Measurements from ENCODE around the gene STK32C.

STK32C gene

DNA sequence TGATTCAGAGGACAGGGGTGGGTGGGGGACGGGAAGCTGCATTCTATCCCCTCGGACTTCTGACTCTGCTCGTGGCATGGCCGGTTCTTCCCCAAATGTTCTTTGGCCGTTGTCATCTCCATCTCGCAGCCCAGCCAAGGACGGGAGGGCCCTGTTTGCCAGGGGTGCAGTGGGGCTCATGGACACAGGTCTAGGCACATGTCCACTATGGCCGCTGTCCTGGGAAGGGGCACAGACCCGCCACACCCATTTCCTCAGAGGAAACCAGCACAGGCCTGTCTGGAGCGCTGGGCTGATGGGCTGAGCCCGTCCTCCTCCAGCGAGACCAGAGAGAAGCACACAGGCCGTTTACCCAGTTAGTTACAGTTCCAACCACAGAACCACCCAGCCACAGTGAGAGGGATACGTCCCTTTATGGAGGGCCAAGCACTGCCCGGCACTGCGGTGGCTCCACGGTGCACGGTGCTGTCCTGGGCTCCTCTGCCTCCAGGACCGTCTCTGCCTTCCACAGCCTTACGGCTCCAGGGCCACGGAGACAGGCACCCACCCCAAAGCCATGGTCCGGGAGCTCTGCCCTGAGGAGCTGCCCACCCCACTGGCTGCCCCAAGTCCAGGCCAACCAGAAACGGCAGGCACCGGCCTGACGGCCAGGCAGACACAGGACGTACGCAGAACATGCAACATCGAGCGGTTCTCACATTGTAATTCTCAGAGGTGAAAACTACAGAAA, 100.8 kb downstream of the STK32C start:
- no peak for DNase-seq

DNA sequence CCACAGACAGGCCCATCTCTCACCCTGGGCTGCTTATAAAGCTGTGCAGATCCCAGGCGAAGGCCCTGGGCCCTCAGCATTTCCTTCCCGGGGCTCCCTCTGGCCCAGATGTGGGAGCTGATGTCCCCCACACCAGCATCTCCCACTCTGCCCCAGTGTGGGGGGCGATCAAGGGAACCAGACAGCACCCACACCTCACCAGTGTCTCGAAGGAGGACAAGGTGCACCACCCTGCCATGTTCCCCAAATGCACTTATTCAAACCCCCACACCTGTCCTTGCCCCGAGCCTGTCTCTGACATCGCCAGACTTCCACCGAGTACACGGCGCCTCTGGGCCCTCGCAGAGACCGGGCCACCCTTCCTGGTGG, 101.4 kb downstream of the STK32C start:
- DNase-seq = no peak

DNA sequence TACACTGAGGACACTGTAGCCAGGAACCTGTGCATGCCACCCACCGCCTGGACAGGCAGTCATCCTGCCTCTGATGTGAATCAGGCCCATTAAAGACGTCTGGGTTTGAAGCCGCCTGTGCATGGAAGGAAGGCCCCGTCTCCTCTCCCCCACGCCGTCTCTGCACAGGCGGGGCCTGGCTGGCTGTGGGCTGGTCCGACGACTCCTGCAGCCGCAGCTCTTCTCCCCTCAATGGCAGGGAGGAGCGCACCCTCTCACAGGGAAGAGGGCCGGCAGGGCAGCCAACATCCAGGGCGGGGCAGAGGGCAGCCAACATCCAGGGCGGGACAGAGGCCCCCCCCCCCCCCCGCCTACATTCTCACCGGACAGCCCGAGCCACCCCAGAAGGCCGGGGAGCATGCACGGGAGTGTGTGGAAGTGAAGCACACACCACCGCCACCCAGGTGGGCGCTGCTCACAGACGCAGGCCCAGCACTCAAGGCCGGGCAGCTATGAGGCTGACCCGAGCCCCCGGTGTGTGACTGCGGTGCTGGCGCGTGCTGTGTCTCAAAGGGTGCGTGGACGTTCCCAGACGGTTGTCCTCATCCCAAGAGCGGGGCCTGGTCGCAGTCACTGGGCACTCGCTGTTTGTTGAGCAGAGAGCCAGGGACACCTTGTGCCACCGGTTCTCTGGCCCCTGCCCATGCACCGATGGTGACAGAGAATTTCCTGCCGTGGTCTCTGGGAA, 101.9 kb downstream of the STK32C start:
- DNase-seq = no peak

DNA sequence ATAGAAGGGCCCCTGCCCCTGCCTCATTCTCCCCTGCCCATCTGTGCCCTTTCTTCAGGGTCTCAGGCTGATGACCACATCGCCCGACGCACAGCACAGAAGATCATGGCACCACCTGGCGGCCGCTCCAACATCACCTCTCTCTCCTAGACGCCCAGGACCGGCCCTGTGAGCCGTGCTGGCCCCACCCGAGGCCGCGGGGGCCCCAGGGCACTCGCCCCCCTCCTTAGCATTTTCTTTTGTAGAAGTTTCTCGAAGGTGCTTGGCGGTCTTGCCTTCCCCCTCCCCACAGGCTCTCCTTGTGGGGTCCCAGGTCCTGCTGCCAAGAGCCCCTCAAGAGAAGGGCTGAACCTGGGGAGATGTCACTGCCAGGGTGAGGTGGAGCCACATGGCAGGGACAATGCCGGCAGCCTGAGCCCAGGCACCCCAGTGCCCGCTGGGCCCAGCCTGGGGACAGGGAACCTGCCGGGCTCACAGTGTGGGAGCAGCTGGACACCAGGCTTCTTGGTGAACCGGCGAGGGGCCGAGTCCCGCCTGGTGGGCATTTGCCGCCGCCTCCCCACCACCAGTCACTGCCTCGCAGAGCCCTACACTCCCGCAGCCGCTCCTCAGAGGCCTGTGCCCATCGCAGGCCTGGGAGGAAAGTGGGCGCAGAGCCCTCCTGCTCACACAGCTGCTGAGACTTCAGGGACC, 102.8 kb downstream of the STK32C start:
- no peak for DNase-seq

DNA sequence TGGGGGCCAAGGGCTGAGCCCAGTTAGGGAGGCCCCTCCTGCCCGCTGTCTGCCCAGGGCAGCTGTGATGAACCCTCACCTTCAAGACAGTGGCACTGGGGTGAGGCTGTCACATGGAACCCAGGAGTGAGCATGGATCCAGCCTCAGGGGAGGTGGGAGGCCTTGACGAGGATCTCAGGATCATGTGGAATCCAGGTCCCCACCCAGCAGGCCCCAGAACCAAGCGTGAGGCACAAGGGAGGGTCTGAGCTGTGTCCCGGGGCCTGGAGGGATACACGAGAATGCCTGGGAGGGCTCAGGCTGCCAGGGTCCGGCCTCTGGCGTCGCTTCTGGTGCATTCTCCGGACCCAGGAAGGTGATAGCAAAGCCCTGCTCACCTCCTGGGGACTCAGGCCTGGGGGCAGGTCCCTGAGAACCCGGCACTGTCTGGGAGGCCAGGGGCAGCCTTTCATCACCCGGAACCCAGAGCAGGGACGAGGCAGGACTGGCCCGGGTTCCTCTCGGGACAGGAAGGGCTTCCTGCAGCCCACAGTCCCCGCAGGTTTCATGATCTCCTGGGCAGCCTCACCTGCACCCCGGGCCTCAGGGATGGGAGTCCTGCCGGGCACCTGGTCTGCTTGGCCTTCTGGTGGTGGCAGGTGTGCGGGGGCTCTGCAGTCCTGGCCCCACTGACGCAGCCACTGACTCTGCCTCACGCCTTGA, 103.5 kb downstream of the STK32C start:
- DNase-seq = no peak

DNA sequence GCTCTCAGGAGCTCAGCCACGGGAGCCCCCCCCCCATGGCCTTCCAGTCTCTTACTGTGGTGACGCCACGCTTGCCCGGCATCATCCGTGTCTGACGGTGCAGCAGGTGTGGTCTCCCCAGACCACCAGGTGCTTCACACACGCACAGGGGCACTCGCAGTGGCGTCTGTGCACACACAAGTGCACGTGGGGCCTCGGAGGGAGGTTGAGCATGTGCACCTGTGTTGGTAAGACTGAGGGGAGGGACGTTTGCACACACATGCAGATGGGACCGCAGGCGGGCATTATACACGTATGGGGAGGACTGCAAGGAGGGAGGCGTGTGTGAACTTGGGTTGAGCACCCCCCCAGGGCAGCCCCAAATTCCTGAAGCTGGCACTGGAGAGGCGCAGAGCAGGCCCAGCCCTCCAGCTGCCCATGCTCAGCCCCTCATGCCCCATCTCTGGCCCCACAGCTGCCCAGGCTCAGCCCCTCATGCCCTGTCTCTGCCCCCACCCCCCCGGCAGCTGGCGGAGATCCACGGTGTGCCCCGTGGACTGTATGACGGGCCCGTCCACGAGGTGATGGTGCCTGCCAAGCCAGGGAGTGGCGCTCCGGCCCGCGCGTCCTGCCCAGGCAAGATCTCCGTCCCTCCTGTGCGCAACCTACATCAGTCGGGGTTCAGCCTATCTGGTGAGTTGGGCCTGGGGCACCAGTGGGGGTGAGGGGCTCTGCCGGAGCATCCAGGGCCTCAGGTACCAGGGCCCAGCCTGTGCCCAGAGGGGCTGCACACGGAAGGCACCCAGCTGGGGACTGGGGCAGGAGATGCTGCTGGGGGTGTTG, 104.3 kb downstream of the STK32C start:
- no peak for DNase-seq

DNA sequence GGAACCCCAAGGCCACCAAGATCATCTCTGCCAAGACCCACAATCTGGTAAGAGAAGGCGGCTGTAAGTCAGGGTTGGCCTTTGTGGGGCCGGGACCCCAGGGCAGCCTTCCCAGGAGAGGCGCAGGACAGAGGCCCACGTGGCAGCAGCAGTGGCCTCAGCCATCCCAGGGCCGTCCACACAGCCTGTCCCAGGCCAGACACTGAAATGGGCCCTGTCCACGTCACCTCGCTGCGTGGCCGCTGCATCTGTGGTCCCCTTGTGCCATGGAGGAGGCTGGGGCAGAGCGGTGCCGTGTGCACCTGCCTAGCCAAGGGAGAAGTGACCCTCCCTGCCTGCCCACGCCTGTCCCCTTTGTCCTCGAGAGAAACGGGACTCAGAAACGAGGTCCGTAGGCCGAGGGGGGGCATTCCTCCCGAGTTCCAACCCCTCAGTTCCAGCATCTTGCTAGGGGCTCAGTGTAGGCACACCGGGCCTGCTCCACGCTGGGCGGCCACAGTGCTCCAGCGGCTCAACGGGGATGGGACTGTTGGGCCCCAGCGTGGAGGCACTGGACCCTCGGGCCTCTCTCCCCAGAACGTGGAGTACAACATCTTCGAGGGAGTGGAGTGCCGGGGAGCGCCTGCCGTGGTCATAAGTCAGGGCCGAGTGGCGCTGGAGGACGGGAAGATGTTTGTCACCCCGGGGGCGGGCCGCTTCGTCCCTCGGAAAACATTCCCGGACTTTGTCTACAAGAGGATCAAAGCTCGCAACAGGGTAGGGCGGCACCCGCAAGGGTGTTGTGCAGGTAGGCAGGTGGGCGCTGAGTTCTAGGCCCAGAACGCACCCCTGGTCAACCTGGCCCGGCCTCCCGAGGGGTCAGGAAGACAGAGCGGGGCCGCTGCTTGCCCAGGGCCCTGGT, 105.4 kb downstream of the STK32C start:
- DNase-seq = no peak

DNA sequence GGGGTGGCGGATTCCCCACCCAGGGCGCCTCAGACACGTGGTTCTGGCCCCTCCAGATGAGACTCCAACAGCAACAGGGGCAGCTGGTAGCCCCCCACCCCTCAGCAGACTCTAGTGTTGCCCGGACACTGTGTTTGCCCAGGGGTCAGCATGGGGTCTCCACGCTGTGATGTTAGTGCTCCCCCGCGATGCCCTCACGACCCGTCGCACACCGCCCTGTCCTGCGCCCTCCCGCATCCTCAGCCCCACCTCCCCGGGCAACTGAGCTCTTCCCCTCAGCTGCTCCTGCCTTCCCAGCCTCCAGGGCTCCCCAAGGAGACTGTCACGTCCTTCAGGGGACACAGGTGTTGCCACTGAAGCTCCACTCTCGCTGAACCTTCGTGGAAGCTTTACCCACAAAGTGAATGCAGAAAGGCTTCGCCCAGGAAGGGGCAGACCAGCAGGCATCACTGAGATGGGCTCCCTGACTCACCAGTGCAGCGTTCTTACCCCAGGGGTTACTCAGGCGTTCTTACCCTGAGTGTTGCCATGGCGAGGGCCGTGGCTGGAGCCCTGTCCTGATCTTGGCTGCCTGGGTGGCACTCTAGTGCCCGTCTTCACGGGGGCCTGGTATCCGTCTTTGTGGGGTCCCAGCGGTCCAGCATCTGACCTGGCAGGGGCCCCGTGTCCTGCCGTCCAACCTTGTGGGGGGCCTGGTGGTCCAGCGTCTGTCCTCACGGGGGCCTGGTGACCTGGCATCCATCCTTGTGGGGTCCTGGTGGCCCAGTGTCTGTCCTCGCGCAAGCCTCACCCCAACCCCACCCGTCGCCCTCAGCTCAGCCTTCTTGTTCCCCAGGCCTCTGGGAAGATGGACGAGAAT, 106.4 kb downstream of the STK32C start:
- no peak for DNase-seq

DNA sequence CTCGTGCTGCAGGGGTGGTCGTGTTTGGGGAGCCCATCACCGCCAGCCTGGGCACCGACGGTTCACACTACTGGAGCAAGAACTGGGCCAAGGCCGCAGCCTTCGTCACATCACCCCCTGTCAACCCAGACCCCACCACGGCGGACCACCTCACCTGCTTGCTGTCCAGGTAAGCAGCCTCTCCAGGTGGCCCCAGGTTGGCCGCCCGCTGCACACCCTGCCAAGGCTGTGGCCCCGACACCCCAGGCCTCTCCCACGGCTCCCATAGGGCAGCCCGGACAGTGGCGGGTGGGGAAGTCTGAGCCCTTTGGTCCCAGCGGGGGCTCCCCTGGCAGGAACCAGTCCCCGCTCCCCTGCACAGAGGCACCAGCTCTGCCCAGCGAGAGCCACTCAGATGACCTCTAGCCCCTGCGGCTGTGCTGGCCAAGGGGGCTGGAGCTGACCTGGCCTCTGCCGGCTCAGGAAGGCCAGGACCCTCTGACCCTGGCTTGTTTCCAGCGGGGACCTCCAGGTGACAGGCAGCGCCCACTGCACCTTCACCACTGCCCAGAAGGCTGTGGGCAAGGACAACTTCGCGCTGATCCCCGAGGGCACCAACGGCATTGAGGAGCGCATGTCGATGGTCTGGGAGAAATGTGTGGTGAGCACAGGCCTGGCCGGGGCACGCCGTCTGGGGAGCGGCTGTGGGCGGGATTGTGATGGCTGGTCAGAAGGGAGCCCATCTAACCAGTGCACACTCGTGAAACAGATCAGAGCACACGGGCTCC, 107.2 kb downstream of the STK32C start:
- no peak for DNase-seq

DNA sequence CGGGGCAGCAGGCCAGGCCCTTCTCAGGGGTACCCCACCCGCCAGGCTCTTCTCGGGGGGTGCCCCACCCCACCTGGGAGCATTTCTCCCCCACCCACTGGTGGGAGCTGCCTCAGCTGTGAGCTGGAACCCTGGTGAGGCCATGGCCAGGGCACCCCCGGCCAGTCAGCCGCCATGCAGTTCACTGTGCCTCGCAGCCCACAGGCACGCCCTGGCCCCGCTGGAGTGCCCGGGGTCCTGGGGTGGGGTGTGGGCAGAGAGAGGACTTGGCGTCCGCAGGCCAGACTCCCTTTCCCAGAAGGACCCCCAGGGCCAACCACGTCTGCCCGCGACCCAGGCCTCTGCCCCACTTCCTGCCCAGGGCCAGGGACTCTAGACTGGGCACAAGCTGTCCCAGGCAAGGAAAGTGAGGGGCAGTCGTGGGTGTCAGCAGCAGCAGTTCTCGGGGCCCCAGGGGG, 107.9 kb downstream of the STK32C start:
- DNase-seq = no peak

DNA sequence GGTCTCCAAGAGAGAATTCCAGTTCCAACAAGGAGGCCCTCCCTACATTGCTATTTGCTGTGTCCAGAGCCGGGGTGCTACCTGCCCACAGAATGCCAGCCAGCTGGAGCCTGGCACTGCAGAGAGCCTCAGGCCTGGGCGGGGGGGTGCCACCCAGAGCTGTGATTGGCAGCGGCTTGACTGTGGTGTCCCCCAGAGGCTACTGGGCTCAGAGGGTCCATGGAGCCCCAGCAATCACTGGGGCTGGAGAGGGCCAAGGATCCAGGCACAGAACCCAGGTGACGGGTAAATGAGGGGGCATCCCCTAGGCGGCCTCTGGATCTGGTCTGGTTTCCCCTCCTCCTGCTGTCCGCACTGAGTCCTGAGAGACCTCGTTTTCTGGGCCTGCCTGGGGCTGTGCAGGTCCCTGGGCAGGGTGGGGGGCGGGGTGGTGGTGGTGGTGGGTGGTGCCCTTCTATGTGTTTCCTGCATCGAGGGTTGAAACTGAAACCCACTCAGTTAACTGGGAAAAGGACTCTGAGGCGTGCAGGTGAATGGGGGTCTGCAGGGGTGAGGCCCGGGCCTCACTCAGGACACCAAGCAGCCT, 108.4 kb downstream of the STK32C start:
- DNase-seq = no peak

DNA sequence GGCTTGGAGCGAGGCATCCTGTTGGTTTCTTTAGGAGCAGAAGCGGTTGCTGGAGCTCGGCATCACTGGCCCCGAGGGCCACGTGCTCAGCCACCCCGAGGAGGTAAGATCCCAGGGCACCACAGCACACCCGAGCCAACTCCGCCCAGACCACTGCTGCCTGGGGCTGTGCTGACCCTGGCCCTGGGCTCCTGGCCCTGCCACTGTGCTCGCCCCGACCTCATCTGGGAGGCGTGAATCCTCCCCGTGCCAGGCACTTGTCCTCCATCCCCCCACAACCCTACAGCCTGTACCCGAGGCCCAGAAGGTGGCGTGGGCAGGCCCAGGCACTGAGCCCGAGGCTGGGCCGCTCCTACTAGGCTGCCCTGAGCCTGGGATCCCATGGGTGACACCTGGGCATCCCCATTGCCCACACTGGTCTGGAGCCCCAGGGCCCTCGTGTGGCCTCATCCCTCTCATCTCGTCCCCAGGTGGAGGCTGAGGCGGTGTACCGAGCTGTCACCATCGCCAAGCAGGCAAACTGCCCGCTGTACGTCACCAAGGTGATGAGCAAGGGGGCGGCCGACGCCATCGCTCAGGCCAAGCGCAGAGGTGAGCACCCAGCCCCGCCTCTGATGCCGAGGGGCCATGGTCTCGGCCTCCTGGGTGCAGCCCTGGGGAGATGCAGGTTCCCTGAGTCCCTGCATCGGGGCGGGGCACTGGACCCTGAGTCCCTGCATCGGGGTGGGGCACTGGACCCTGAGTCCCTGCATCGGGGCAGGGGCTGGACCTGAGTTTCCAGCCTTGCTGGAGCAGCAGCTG, 109.2 kb downstream of the STK32C start:
- DNase-seq = no peak

DNA sequence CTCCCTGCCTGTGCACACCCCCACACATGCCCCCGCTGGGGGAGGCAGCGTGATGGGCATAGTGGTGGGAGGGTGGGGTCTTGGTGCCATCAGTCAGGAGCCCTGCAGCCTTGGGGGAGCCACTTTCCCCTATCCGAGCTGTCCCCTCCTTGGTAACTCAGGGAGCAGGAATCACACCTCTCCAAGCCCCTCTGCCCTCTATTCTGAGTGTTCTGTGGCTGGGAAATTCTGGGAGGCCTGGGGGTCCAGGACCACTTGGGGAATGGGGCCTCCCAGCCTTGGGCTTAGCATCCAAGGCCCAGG, 109.7 kb downstream of the STK32C start:
- no peak for DNase-seq

DNA sequence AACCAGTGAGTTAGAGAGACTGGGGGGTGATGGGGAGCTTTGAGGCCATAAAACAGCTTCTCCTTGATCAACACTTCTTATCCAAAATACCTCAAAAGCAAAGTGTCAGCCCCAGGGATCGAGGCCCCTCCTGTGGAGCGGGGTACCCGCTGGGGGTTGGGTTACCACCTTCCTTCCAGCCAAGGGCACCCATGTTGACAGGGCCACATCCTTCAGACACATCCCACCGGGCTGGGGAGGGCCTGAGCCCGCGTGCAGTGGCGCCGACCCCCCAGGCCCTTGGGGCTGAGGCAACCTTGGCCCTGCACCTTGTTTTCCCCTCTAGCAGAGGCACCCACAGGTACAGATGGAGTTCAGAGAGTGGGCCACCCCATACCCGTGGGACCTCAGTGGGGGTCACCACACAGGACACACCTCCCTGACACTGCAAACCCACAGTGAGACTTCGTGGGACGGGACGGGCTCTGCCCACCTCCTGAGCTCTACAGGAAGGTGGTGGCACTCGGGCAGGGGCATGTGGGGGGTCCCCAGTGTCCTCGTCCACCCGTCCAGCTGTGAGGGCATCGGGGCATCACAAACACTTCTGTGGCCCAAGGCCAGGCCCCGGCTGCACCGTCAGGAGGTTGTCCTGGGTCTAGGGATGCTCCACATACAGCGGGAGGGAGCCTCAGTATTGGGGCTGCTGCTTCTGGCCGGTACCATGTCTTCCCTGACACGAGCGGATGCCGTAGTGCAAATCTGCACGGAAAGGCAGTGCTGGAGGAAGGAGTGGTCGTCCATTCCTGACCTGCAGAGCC, 110.3 kb downstream of the STK32C start:
- DNase-seq = no peak

DNA sequence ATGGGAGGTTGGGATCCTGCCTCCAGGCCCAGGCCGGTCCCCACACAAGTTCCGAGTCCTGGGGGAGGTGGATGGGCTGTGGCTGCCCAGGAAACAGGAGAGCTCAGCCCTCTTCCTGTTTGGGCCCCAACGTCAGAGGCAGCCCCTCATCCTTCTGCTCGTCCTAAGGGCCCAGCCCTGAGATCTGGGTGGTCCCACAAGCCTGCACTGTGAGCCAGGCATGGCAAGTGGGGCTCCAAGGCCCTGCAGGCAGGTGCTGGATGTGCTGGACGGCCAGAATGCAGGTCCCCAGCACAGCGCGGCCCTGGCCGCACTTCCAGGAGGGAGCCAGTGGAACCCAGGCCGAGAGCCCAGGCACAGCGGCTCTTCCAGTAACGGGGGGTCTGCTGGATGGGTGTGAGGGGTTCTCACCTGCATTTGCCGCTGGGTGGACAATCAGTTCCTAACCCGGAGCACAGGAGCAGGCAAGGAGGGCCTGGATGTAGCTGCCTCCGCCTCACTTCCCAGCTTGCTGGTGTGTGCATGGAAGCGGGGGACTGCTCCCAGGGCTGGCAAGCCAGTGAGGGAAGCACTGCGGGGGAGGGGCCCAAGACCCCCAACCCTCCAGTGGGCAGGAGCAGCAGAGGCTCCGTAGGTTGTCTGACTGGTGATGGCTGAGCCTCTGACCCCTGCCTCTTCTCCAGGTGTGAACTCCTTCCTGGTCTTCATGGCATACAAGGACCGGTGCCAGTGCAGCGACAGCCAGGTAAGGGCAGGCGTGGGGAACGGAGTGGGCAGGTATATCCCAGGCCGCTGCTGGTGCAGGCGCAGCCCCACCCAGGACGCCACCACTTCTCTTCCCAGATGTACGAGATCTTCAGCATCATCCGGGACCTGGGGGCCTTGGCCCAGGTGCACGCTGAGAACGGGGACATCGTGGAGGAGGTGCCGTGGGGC, 111.3 kb downstream of the STK32C start:
- no peak for DNase-seq

DNA sequence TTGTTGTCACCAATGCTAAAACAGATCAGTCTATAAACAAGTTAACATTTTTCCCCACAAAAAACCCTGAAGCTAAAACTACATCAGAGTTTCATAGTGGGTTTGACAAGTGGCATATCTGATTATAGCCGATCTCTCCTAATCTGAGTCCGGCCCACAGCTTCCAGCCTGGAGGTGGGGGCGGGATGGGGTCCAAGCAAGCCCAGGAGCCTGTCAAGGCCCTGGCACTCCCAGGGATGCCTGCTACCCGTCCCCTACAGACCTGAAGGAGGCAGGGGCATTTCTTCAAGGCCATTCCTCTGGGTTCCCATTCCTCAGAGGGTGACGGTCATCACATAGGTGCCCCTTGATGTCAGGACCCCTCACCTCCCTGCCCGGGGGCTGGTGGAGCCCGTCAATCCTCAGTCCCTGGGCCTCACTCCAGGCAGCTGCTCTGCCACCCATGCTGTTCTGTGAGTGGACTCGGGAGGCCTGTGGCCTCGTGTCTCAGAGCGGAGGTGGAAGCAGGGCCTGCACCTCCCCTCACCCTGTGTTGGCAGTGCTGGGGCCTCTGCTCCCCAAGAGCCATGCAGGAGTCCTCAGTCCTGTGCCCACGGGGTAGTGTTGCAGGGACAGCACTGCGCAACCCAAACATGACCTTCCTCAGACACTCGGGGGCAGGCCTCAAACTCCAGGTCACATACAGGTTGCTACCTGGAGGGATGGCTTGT, 112.2 kb downstream of the STK32C start:
- no peak for DNase-seq

Data from cerebellar nuclear complex (tissue), 1 donor.